H1 (cell line): Measurements from ENCODE around the gene C1orf87. TPM values are rescaled to one million over a fixed set of nuclear protein-coding genes. Genes with fewer than 3 reads are reported as not detected.

ENCODE experiments used
- CEBPB ChIP-seq: IDR thresholded peaks from 2 replicates; pipeline ENCODE4 v1.6.1; 2012; ENCODE audit warnings: low read depth, low read length
- GTF2F1 ChIP-seq: IDR thresholded peaks from 2 replicates; pipeline ENCODE4 v1.6.1; 2012; ENCODE audit warnings: low read depth, low read length, improper control_type of control experiment, borderline replicate concordance
- KDM4A ChIP-seq: IDR thresholded peaks from one replicate; pipeline ENCODE4 v1.7.1; 2012; ENCODE audit warnings: low read depth, mild to moderate bottlenecking, moderate library complexity, low read length, inconsistent platforms; ENCODE audit not compliant: severe bottlenecking
- NRF1 ChIP-seq: IDR thresholded peaks from 2 replicates; pipeline ENCODE4 v1.6.1; 2011; ENCODE audit warnings: mild to moderate bottlenecking, low read depth, low read length, improper control_type of control experiment
- POLR2AphosphoS5 ChIP-seq: IDR thresholded peaks from 2 replicates; pipeline ENCODE4 v1.6.1; 2011; ENCODE audit warnings: low read depth, low read length
- RNF2 ChIP-seq: fragments of 200-900, 300-1000 bp; sonication (generic); IDR thresholded peaks from 2 replicates; pipeline ENCODE4 v1.7.1; 2016; ENCODE audit warnings: borderline replicate concordance, low read depth, mild to moderate bottlenecking, antibody characterized with exemption, low read length; ENCODE audit not compliant: poor library complexity, severe bottlenecking; ENCODE audit errors: missing control alignments
- RXRA ChIP-seq: IDR thresholded peaks from 2 replicates; pipeline ENCODE4 v1.6.1; 2011; ENCODE audit warnings: low read depth, mild to moderate bottlenecking, low read length, moderate library complexity; ENCODE audit not compliant: insufficient read depth
- TCF12 ChIP-seq: IDR thresholded peaks from 2 replicates; pipeline ENCODE4 v1.6.1; 2011; ENCODE audit warnings: low read depth, mild to moderate bottlenecking, low read length
- polyA plus RNA-seq, 7 experiments: library from polyadenylated mRNA; depleted of rRNA in 3 of 7; stranded (reverse) in 5 of 7; unstranded in 2 of 7; fragments of >200 nt in 5 of 7; fragments of 200-250 nt in 2 of 7; gene quantifications; 1 replicate in 5 of 7; 2 replicates in 1 of 7; 4 replicates in 1 of 7; pipeline versions ENCODE4 v1.2.1 to v1.2.3, GENCODE V29; 2011 to 2013; ENCODE audit warnings: missing spikeins in 2 of 7, mixed read lengths in 2 of 7
- total RNA-seq: library from RNA; stranded (reverse); fragmentation: NEBNext Ultra II Directional; extraction: Animal tissue kit (Norgen Biotek cat#: 25700); gene quantifications from 2 replicates; pipeline ENCODE4 v1.2.1, GENCODE V29; 2021

C1orf87 gene
- total and polyA plus RNA-seq, 2 of the 8 experiments (the other 6 are each of a cell fraction or from before 2014, with no cell fraction given): 0.41 TPM; not detected in 1

DNA sequence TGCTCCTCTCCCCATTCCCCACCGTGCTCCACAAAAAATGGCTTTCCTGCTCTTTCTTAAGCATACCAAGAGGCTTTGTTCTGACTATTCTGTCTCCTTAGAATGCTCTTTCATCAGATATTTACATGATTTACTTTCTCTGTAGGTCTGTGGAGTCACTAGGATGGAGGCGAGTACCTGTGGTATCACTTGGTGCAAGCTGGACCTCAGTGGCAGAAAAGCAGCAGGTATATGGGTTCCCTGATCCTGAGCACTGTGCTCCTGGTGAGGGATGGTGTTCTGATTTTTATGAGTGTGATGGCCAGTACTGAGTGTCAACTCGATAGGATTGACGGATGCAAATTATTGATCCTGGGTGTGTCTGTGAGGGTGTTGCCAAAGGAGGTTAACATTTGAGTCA is 10.0 kb downstream of the C1orf87 start (continued):
- no peak for TF ChIP-seq GTF2F1
- no peak for TF ChIP-seq RXRA
- TF ChIP-seq RNF2: no peak
- no peak for TF ChIP-seq POLR2AphosphoS5
- no peak for TF ChIP-seq TCF12
- TF ChIP-seq KDM4A: no peak
- TF ChIP-seq NRF1: no peak
- no peak for TF ChIP-seq CEBPB
